GM21367 (cell line): ENCODE measurements around the gene SLC4A7.
A peak's percentile ranks its signal among the peaks of the same experiment; 100 is the strongest.
"Not testable (repeated sequence)": the region's sequence is repeated elsewhere in the genome, so short reads cannot be mapped to it uniquely, and the experiment has no call there.

Experiments
- ATAC-seq: cut with Tn5 transposase; IDR thresholded peaks from one replicate; pipeline ENCODE4 v1.9.1; 2021; ENCODE audit not compliant: unreplicated experiment

The SLC4A7 gene

GRCh38 chr3:27366062-27366591 is 118.1 kb downstream of the SLC4A7 start:
- ATAC-seq: no peak

GRCh38 chr3:27360113-27361078 is 123.8 kb downstream of the SLC4A7 start:
- peak; percentile 55 for ATAC-seq

DNA sequence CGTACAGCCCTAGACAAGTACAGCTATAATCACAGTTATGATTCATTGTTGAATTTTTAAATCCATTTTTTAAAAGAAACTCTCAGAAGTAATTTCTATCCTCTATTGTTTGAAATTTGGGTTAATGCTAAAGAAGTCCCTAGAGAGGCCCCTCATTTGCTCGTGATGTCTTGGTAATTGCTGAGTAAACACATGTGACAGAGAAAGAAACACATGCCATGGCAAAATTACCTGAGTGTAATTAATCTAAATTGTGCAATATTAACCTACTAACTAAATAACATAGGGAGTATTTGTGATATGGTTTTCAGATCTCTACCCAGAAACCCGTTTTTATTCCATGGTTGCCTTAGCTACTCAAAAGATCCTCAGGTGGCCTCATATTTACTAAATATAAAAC is 125.8 kb downstream of the SLC4A7 start:
- ATAC-seq: no peak

GRCh38 chr3:27357665-27358258 is 126.4 kb downstream of the SLC4A7 start:
- peak; percentile 87 for ATAC-seq

GRCh38 chr3:27356976-27357375 is 127.2 kb downstream of the SLC4A7 start:
- no peak for ATAC-seq

GRCh38 chr3:27354588-27355203 is 129.5 kb downstream of the SLC4A7 start:
- no peak for ATAC-seq

DNA sequence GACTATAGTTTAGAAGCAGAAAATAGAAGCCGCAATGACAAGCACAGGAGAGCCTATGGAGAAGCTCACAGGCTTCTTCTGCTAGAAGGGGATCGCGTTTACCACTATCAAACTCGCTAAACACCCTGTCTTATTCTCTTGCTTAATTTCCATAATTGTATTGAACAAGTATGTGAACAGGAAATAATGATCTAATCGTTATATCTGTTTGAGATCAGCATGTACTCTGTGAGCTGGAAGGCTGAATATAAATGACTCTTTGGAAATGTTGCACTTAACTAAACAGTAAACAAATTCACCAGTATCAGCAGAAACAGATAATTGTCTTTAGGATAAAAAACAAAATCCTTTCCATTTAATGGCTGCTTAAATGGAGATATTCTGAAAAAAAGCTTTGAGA is 130.0 kb downstream of the SLC4A7 start:
- no peak for ATAC-seq

GRCh38 chr3:27353221-27353620 is 131.0 kb downstream of the SLC4A7 start:
- no peak for ATAC-seq

DNA sequence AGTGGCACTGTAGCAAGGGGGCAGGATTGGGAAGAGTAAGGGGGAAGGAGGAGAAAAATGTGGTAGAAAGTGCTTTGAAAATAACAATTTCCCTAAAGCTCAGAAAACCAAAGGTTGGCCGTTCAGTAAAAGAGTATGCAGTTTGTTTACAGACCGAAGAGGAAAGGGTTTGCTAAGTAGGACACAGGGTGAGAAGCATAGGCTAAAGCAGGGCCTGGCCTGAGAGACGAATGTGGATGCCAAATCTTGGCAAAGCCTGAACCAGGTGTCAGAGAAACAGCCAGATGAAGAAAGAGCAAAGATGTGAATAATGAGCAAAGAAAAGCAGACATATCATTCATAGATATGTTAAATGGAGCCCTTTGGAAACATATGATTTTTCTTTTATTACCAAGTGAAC is 132.1 kb downstream of the SLC4A7 start:
- no peak for ATAC-seq

- ATAC-seq: peak; percentile 88
Observed at GRCh38 chr3:27349832-27350231, 134.4 kb downstream of the SLC4A7 start.

GRCh38 chr3:27345959-27346865 is 138.0 kb downstream of the SLC4A7 start:
- ATAC-seq: no peak

DNA sequence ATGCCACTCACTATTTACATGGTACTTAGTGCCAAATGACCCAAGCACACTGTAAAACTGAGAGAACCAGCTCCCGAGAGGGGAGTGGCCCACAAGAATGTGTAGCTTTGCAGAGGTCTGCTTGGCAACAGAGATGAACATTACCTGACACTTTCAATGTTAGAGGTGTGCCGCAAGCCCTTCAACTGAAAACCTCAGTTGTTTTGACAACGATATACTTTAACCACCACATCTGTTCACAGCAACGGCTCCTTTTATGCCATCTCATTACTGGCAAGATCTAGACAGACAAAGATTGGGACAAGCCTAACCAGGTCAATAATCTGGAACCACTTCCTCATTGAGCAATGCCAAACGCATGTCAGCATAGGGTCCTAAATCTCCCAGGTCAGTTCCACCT is 138.7 kb downstream of the SLC4A7 start:
- no peak for ATAC-seq

DNA sequence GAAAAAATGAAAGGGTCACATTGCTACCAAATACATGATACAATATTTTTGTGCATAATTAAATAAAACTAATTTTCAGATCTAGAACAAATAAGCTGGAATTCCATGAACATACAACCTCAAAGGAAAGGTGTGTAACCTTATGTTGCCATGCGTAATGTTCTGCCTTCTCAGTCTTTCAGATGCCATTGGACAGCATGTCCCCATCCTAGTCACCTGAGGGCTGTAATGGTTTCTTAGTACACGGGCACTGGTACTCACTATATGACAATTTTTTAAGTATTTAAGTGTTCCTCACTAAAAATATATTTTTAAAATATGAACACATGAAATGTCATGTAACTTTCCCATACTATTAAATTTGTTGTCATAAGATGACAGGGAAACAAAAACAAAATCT is 139.1 kb downstream of the SLC4A7 start:
- ATAC-seq: no peak

DNA sequence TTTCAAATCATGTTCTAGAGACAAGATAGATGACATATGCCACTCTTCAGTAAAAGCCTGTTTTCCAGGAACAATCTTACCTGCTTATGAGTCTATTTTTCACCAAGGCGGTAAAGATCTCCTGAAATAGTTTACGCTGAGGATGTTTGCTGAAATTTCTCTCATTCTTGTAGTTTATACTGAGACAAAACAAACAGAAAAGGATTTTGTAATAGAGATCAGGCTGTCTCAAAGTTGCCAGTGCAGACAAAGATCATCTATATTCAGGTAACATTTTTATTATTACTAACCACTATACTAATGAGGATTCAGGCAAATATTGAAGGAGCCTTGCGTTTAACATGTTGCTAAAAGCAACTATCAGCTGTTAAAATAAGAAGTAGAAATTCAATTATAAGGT is 140.0 kb downstream of the SLC4A7 start:
- ATAC-seq: no peak

DNA sequence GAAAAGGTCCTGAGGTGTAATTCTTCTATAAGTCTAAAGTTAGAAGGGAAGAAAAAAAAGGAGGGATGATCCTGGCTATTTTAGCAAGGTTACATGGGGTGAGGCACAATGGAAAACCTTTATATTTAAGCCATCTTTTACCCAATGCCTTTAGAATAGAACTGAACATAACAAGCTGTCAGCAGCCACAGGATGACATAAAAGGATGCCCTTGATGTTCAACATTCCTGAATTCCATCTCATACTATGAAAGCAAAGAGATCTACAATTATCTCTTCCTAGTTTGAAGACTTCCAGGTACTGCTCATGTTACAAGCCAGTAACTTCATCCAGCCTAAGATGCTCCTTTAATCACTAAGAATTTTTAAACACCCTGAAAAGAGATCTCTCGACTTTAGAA is 141.9 kb downstream of the SLC4A7 start:
- no peak for ATAC-seq

GRCh38 chr3:27340534-27340933 is 143.7 kb downstream of the SLC4A7 start:
- ATAC-seq: no peak

DNA sequence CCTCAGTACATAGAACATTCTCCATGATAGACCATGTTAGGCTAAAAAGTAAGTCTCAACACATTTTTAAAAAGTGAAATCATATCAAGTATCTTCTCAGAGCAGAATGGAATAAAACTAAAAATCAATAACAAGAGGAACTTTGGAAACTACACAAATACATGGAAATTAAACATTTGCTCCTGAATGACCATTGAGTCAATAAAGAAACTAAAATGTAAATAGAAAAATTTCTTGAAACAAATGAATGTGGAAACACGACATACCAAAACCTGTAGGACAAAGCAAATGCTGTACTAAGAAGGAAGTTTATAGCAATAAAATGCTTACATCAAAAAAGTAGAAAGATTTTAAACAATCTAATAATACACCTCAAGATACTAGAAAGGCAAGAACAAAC is 148.6 kb downstream of the SLC4A7 start:
- no peak for ATAC-seq

- ATAC-seq: no peak
Observed at GRCh38 chr3:27333843-27334242, 150.3 kb downstream of the SLC4A7 start.

DNA sequence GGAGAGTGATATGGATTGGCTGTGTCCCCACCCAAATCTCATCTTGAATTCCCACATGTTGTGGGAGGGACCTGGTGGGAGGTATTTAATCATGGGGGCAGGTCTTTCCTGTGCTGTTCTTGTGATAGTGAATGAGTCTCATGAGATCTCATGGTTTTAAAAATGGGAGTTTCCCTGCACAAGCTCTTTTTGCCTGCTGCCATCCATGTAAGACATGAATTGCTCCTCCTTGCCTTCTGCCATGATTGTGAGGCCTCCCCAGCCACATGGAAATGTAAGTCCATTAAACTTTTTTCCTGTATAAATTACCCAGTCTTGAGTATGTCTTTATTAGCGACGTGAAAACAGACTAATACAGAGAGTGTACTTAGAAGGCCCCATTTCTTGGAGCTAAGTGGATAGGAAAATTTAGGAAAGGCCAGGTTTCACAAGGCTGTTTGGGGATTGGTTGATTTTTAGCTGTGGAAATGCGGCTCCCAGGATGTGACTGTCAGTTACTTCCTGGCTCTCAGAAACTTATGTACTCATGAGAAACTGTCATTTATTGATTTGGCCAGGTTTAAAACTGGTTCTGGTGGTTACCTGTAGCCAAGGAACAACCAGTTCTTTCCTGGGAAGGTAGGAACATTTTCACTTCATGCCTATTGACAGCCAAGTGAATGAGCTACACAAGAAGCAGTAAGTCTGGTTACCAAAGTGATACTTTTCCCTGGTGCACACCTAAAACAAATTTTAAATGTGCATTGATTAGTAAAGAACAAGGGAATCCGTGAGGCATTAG is 155.0 kb downstream of the SLC4A7 start:
- not testable (repeated sequence) for ATAC-seq
